GM18502 (cell line): ENCODE results near the gene PPL.

Experiments used
- ATAC-seq: cut with Tn5 transposase; IDR thresholded peaks from one replicate; pipeline ENCODE4 v1.9.1; 2021; ENCODE audit warnings: mild to moderate bottlenecking; ENCODE audit not compliant: unreplicated experiment, poor library complexity

The PPL gene

DNA sequence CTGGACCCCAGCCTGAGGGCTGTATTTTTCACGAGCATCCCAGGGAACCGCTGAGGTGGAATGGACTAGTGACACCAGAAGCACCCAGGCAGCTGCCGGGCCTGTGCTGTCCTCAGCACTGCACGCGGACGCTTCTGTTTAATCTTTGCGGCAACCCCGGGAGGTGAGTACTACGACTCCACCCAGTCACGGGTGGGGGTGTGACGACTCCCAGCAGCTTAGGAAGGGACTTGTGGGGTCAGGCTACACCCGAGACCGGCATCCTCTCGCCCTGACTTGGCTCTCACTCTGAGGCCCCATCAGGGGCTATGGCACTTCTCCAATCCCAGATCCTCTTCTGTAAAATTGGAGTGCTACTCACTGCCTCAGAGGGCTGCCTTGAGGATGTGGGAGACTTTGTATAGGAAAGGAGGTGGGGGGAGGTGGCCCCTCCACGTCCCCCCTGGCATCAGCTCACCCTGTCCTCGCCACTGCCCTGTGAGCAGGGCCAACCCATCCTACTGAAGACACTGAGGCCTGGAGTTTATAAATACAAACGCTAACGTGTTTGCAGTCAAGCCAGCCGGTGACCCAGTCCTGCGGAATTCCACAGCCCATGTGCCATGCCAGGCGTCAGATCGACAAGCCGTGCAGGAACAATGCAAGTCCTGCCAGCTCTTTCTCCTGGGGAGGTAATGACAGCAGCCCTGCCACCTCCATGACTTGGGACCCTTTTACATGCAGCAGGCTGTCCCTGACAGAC is 44.4 kb downstream of the PPL start:
- ATAC-seq = no peak

DNA sequence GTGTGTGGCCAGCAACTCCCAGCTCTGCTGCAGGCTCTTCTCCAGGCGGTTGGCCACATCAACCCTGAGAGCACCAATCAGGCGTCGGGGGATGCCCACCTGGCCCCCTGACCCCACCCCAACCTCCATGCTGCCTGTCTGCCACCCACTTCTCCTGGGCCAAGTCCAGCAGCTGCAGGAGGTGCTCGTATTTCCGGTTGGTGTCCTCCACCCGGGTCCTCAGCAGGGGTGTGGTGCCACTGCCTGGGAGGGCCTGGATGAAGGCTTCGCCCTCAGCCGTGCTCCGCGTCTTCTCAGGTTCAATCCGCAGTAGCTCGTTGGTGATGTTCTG is 45.1 kb downstream of the PPL start:
- no peak for ATAC-seq

DNA sequence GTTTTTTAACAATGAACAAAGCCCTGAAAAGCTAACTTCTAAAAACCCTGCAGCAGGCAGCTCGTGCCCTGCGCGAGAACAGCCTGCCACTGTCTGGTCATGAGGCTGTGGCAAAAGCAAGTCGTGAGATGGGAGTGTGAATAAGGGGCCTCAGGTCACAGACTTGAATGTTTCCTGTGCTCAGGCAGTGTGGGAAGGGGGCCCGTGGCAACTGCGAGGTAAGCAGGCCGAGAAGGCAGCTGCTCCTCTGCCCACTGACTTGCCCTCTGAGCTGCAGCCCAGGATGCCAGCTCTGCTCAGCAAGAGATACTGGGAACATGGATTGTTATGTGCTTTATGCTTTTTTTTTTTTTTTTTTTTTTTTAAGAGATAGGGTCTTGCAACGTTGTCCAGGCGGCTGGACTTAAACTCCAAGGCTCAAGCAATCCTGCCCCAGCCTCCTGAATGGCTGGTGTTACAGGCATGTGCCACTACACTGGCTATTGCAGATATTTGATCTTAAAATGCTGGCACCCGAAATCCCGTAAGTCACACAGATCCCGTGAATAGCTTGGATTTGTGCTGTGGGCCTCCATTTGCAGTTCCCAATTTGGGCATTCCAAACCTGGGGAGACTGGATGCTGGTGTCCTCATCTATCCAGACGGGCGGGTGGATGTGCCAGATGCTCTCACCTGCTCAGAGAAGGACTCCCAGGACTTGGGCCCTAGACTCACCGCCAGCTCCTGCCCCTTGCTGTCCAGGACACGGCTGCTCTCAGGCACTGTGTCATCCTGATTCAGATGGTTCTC is 45.7 kb downstream of the PPL start:
- ATAC-seq = no peak

DNA sequence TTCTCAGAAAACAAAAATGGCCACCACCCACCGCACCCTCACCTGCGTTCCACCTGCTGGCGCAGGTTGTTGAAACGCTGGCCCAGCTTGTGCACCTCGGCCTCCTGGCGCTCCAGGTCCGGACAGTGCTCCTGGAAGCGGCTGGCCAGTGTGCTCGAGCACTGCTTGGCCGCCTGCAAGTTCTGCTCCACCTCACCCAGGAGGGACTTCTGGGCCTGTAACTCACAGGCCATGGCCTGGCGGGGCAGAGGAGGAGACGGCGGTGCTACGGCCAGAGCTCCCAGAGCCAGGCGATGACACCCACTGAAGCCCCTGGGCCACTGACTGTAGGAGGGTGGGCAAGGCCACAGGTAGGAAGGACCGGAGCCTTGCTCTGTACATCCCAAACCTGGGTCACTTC is 46.3 kb downstream of the PPL start:
- ATAC-seq = no peak

DNA sequence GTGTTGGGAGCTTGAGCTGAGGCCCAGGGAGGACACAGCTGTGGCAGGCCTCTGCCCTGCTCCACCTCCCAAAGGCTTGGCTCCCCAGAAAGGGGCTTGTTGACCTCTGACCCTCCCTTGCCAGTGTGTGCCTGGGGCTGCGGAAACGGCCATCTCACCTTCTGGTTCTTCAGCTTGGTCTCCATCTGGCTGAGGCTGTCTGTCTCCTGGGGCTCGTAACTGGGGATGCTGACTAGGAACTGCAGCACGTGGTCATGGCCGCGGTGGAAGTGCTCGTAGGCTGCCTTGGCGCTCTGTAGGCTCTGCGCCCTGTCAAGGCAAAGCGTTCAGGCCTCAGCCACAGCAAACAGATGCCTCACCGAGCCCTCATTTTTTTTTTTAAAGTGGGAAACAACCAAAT is 46.9 kb downstream of the PPL start:
- no peak for ATAC-seq

DNA sequence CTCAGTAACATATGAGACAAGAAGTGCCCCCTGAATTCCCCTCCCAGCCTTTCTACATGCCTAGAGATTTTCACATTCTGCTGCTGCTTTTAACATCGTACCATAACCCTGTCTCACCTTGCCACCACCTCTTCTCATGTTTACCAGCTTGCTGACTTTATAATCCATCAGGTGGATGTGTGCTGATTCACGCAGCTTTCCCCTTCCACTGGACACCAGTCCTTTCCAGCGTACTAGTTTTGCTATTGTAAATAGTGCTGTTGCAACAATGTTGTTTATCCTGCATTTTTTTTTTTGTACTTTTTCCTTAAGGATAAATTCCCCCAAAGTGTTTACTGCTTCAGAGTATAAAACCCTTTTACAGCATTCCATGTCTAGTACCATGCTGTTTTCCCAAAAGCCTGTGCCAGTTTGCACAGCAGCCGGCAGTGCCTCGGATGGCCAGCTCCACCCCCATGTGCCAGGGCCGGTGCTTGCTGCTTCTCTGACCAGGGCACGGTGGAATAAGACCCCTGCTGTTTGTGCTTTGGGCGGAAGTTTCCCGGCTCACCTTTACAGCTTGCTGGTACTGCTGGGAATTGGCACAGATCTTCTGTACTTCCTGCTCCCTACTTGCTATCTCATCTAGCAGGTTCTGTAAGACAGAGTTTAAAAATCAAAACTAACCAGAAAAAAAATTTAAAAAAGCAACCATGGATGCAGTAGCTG is 48.4 kb downstream of the PPL start:
- no peak for ATAC-seq

DNA sequence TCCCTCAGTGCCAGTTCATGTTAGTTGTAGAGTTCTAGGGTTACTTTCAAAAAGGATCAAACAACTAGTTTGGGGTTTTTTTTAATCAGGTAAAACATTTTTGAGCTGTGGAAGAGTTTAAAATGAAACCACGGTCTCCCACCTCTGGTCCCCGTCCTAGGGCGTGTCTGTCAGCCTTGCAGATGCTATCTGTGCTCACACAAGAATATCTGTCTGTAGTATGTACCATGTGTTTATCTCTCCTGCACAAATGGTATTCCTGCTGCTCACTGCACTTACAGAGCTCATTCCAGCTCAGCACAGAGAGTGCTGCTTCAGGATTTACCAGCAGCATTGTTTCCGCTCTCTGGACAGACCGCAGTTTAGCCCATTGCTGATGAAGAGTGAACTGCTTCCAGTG is 50.8 kb downstream of the PPL start:
- no peak for ATAC-seq

DNA sequence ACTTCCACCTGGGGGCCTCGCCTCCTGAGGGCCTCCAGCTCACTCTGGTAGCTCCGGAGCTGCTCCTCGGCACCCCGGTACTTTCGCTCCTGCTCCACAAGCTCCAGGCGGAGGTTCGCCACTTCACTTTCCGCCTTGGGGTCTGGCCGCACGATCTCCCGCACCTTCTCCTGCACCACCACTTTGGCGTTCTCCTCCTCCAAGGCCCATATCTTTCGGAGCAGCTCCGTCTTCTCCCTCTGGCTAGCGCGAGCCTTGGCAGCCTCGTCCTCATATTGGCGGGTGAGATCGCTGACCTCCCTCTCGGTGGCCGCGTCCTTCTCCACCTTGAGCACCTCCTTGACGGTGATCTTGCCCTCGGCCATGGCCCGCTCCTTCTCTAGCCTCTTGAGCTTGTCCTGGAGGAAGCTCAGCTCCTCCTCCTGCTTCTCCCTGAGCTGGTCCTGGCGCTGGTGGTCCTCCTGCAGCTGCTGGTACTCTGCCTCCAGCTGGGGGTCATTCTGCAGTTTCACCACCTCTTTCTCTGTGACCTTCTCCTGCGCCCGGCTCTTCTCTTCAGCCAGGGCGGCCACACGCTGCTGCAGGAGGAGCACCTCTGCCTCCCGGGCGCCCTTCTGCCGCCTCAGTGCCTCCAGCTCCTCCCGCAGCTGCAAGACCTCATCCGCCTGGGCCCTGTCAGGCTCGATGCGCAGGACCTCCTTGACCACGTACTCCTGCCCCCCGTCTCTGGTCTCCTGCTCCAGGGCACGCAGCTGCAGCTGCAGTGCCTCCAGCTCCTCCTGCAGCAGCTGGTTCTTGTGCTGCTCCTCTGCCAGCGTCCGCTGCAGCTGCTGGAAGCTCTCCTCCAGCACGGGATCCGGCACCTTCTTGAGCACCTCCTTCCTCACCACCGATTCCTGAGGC is 51.7 kb downstream of the PPL start:
- ATAC-seq = no peak

DNA sequence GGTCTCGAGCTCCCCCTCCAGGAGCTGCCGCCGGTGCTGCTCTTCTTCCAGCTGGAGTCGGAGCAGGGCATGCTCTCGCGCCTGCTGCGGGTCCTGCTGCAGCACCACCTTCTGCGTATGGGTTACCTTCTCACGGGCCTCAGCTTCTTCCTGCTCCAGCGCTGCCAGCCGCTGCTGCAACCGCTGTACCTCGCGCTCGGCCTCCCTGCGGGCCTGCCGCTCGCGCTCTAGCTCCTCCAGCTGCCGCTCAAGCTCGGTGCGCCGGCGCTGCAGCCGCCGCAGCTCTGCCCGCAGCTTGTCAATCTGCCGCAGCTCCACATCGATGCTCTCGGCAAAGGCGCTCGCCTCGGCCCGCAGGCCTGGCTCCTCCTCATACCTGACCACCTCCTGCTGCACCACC is 52.7 kb downstream of the PPL start:
- no peak for ATAC-seq

DNA sequence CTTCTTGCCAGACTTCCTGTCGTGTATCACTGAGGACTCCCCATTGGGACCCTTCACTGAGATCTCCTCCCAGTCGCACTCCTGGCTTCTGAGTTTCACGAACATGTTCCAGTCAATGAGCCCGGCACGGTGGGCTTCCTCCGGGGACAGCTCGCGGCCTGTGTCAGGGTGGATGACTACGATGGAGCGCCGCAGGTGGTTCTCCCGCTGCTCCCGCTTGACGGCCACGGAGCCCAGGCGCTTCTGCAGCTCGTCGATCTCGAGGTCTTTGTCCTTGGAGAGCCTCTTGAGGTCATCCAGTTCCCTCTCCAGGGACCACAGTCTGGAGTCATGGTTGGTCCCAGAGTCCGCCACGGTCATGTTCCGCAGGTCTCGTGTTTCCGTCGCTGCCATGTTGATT is 53.4 kb downstream of the PPL start:
- no peak for ATAC-seq

DNA sequence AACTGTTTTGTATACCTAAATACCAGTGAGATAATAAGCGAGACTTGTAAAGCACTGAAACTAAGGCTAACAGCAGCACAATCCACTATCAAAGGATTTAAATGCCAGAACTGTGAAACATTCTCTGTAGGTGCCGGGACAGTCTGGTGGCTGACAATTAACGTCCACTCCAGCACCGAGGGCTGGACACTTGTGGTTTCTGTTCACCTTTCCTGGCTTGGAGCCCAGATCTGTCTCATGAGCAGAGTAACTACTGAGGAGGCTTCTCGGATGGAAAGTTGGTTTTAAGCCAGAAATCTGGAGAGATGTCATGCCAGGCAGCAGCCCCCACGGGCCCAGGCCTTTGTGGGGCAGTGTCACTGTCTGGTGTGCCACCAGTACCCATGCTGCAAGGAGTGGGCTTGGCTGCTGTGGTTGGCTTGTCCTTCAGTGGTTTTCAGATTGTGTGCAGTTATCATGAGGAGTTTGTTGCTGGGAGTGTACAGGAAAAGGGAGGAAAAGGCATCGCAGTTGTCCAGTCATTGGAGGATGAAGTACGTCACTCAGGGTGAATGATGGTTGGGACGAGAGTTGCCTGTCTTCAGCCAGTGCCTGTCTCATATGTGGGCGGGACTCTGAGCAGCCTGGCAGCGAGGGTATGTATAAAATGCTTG is 54.2 kb downstream of the PPL start:
- no peak for ATAC-seq

DNA sequence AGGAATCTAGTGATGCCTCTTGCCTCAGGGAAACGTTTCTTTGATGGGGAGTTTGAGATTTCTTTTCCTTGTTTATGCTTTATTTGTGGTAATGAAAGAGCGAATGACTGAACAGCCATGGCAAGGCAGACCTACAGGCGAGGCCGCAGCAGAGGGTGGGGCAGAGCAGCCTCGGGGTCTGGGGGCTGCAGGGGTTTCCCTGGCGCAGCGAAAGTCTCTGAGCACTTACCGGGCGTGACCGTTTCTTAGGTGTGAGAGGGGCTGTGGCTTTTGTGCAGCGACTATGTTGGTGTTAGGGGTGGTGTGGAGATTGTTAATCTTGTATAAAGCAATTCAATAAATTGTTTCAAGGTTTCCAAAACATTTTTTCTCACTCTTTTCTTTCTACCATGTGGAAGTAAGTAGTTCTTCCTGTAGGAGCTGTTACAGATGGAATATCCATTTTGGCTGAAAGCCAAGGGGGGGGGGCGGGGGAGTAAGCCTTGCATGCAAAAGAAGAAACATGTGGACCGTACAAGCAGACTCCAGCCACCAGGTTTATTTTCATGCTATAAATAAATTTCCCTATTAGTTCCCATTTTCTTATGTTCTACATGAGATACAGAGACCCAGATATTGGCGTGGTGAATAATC is 54.8 kb downstream of the PPL start:
- ATAC-seq = no peak

DNA sequence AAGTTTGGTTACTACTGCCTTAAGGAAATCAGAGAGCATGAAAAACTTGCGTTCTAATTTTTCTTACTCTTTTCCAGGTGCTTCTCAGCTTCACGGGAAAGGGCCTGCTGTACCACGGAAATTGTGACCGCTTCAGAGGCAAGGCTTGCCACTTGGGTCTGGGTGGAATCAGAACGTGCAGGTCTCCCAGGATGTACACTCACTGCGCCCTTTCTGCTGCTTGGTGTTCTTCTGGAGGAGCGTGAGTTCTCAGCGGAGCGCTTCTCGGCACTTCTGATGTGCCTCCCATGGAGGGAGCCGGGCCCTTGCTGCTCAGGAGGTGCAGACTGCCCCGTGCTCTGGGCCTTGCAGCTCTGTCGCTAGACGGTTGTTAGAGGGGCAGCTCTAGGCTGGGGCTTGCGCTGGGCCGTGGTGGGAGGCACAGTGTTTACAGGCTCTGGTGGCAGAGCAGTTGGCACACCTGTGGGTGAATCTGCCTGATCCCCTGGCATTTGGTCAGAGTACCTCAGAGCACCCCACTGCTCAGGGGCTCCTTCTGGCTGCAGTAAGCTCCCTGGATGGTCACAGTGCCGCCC is 56.9 kb downstream of the PPL start:
- ATAC-seq = no peak

DNA sequence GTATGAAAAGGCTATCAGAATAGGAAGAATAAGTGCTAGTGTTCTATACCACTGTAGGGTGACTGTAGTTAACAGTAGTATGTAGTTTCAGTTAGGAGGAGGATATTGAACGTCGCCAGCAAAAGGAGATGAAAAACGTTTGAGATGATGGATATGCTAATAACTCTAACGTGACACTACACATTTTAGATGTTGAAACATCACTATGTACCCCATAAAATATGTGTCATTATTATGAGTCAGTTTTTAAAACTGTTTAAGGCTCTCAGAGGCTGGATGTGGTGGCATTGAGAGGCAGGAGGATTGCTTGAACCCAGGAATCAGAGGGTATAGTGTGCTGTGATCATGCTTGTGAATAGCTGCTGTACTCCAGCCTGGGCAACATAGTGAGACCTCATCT is 57.9 kb downstream of the PPL start:
- ATAC-seq = no peak

DNA sequence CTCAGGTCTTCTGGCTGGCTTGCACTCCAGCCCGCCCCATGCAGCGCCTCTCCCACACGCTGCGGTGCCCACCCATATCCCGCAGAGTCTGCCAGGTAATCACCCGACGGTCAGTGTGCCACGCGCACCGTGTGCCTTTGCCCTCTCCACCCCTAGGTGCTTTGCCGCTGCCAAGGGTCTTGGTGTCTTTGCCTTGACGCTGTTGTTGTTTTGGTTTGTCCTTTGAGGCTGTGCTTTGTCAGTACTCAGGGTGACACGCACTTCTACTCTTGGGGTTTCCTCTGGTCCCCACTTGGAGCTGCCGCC is 59.6 kb downstream of the PPL start:
- ATAC-seq = no peak

DNA sequence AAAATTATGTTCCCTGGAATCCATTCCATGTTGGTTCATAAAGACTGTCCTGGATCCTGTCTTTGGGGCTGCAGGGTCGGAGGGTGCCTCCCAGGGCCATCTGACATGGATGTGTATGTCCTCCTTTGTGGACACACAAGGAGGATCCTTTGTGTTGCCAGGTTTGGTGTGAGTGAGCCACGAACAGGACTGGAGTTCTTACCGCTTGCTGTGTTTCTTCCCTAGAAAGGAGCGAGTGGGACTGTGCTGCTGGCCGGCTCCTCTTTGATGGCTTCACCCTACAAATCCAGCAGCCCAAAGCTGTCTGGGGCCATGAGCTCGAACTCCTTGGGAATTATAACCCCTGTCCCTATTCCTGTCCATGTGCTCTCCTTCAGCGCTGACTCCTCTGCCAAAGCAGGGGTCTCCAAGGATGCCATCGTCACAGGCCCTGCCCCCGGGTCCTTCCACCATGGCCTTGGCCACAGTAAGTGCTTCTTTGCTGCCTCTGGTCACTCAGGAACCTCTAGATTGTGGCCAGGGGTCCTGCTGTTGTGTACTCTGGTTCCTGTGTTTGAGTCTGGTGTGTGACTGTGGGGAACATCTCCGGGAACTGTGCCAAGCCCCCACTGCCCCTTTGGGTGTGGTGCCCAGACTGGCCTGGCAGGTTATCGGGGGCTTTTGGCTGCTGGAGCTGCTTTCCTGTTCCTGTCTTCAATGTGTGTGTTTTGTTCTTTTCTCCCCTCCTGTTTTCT is 60.1 kb downstream of the PPL start:
- no peak for ATAC-seq

DNA sequence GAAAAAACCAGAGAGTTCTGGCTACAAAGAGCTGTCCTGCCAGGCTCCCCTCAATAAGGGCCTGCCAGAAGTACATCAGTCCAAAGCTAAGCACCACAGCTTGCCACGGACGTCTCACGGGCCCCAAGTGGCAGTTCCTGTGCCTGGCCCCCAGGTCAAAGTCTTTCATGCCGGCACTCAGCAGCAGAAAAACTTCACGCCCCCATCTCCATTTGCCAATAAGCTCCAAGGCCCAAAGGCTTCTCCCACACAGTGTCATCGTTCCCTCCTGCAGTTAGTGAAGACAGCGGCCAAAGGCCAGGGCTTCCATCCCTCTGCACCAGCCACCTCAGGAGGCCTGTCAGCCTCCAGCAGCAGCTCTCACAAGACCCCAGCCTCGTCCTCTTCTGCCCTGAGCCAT is 62.3 kb downstream of the PPL start:
- no peak for ATAC-seq

DNA sequence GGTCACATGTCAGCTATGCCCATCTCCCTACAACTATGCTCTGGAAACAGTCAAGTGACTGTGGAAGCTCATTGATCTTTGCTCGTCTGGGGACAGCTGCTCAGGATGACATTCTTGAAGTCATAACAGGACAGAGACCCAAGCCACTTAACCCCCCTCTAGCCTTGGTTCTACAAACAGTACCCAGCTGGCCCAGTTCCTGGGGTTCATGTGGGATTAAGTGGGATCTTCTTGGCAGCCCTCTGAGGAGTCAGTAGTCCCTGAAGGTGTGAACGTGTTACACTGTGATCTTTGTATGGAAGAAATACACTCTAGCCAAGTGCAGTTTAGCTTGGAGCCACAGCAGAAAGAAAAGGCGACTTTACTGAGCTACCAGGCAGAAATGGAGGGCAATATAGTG is 63.9 kb downstream of the PPL start:
- no peak for ATAC-seq

DNA sequence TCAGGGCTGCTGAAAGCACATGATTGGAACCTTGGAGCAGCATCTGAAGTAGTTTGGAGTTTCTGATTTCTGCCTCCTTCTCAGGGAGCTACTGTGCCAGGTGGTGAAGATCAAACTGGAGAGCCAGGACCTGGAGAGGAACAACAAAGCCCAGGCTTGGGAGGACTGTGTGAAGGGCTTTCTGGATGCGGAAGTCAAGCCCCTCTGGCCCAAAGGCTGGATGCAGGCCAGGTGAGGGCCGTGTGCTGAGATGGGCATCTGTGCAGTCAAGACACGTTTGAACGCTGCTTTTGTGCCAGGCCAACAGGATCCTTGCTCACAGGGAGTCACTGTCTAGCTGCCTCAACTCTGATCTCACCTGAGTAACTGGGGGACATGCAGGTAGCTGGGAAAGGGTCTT is 65.9 kb downstream of the PPL start:
- ATAC-seq = no peak
